HL-60/S4 (cell line): Measurements from ENCODE around the gene TACR2.
"Not testable (repeated sequence)": the region's sequence is repeated elsewhere in the genome, so short reads cannot be mapped to it uniquely, and the experiment has no call there.

Experiments
- in situ Hi-C: fragments of 300-500 bp; cut with MboI; formaldehyde crosslinking; loops from 2 replicates; pipeline ENCODE4 v1.14.3; 2022; ENCODE audit warnings: low sequenced_read_pairs

Gene TACR2

GRCh38 chr10:69451209-69451783, 34.6 kb upstream of the TACR2 start, which contains the start of gene TSPAN15:
Gene TSPAN15, plus strand, starts transcription at chr10:69451465. Its CDS starts 130 bp downstream, at chr10:69451595.
- in situ Hi-C loops = no loop called here

- in situ Hi-C loops = not testable (repeated sequence)
These were observed 33.7 kb upstream of the TACR2 start for GRCh38 chr10:69450395-69450794.

GRCh38 chr10:69449841-69450240, 33.1 kb upstream of the TACR2 start:
- in situ Hi-C loops = no loop called here

GRCh38 chr10:69446650-69447151, 30.0 kb upstream of the TACR2 start:
- in situ Hi-C loops = no loop called here

GRCh38 chr10:69446229-69446628, 29.5 kb upstream of the TACR2 start:
- in situ Hi-C loops = no loop called here

- in situ Hi-C loops = no loop called here
These were observed 28.3 kb upstream of the TACR2 start for GRCh38 chr10:69445041-69445440.

- in situ Hi-C loops = no loop called here
These were observed 26.6 kb upstream of the TACR2 start for GRCh38 chr10:69443354-69443753.

- in situ Hi-C loops = no loop called here
These were observed 23.2 kb upstream of the TACR2 start for GRCh38 chr10:69439813-69440506.

- in situ Hi-C loops = no loop called here
These were observed 22.6 kb upstream of the TACR2 start for GRCh38 chr10:69439350-69439739.

- in situ Hi-C loops = no loop called here
These were observed 22.0 kb upstream of the TACR2 start for GRCh38 chr10:69438536-69439349.

- in situ Hi-C loops = no loop called here
These were observed 20.9 kb upstream of the TACR2 start for GRCh38 chr10:69437321-69438259.

- in situ Hi-C loops = no loop called here
These were observed 19.3 kb upstream of the TACR2 start for GRCh38 chr10:69435966-69436520.

- in situ Hi-C loops = loop anchor here (5.0 kb wide), 1 partner anchor 67 kb away; no protein-coding TSS in a partner anchor
These were observed 18.2 kb upstream of the TACR2 start for GRCh38 chr10:69434926-69435325.

- in situ Hi-C loops = loop anchor here (5.0 kb wide), 1 partner anchor 68 kb away; no protein-coding TSS in a partner anchor
These were observed 17.5 kb upstream of the TACR2 start for GRCh38 chr10:69434169-69434568.

GRCh38 chr10:69428165-69428564, 11.4 kb upstream of the TACR2 start:
- in situ Hi-C loops = no loop called here

GRCh38 chr10:69426376-69426727, 9.6 kb upstream of the TACR2 start:
- in situ Hi-C loops = no loop called here

- in situ Hi-C loops = no loop called here
These were observed 9.0 kb upstream of the TACR2 start for GRCh38 chr10:69425511-69426298.

GRCh38 chr10:69425041-69425440, 8.3 kb upstream of the TACR2 start:
- in situ Hi-C loops = no loop called here

- in situ Hi-C loops = no loop called here
These were observed 6.0 kb upstream of the TACR2 start for GRCh38 chr10:69422676-69423075.
